NCI-H146 treated with DMSO at 0.1 percent for 48 hours (cell line): ENCODE measurements around the gene CD300LF.

Source experiments
- DNase-seq: peaks from one replicate; lab custom pipeline; 2025; ENCODE audit not compliant: unreplicated experiment; lab: John Stamatoyannopoulos, UW

The CD300LF gene

GRCh38 chr17:74712756-74713155 lies at the start of gene CD300LF:
TSS of gene CD300LF (minus strand) at chr17:74712923. CDS start at chr17:74712866, 57 bp downstream.
- DNase-seq, result no peak

GRCh38 chr17:74761931-74762330 lies 49.2 kb upstream of the CD300LF start:
- no peak for DNase-seq

DNA sequence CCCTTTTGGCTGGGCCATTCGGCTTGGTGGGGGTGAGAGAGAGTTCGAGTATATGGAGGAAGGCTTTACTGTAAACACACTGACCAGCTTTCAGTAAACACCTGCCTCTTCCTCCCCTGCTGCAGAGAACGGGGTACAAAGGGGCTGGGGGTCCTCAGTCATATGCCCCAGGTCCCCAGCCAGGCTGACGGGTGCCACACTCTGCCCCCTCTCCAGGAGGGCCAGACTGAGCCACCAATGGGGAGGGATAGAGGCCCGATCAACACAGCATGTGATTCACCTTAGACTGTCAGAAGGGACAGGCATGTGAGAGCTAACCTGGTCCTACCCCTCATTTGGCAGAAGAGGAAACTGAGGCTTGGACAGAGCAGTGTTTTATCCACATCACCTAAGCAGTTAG lies 48.7 kb upstream of the CD300LF start:
- DNase-seq, result no peak

GRCh38 chr17:74760404-74761105 lies 47.8 kb upstream of the CD300LF start:
- no peak for DNase-seq

DNA sequence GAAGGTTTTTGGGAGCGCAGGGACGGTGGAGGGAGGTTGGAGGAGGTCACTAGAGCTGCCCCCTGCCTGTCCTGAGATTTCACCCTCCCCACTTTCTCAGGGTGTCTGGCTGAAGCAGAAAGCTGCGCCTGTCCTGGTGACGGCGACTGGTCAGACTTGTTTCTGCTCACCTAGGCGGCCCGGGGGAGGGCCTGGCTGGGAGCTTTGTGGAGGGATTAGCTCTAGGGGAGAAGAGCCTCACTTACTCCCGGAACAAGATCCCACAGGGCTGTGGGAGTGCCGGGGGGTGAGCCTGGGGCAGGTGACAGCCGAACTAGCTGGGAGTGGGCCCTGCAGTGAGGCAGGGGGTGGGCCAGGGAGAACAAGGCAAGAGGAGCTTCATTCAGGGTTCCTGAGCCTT lies 47.2 kb upstream of the CD300LF start:
- DNase-seq, result no peak

DNA sequence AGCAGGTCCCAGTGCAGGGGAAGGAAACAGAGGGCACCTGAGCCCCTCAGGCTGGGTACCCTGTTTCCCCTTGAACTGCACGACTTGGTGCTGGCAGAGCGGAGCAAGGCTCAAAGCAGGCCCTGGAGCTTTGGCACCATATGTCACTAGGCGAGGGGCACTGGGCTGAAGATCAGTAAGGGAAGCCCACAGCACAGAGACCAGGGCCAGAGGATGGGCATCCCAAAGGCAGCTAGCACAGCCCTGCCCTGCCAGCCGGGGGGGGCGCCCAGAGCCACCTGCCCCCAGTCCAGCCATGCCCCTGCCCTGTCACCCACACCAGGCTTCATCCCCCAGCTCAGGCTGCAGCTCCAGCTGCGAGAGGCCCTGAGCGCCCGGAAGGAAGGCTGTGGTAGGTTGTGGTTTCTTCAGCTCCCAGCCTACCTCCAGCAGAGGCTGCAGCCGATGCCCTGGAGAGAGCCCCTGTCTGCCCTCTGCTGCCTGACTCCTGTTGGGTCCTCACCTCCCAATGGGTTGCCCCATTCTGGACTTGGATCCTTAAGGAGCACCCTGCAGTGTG lies 46.6 kb upstream of the CD300LF start:
- DNase-seq, result no peak

- DNase-seq, result no peak
These were observed 46.1 kb upstream of the CD300LF start for GRCh38 chr17:74758848-74759168.

- DNase-seq, result no peak
These were observed 45.5 kb upstream of the CD300LF start for GRCh38 chr17:74757931-74758847.

DNA sequence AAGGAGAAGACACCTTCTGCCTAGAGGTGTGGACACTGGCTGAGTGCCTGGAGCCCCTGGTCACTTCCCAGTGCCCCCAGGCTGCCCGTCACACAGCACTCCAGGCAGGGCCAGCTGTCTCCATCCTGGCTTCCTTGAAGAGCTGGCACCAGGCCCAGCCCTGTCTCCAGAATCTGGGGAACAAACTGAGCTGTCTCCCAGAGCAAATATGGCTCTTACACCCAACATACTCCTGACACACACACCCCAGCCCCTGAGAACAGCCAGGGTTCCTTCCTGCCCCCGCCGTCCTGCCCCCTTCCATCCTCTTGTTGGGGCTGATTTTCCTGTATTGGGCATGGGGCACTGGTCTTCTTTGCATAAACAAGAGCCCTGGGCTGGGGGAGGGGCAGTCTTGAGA lies 44.8 kb upstream of the CD300LF start:
- no peak for DNase-seq

GRCh38 chr17:74756891-74757290 lies 44.2 kb upstream of the CD300LF start:
- DNase-seq, result no peak

GRCh38 chr17:74755533-74755932 lies 42.8 kb upstream of the CD300LF start:
- no peak for DNase-seq

GRCh38 chr17:74754832-74755231 lies 42.1 kb upstream of the CD300LF start:
- no peak for DNase-seq

GRCh38 chr17:74752822-74753401 lies 40.2 kb upstream of the CD300LF start:
- no peak for DNase-seq

GRCh38 chr17:74752415-74752814 lies 39.7 kb upstream of the CD300LF start:
- DNase-seq, result no peak

DNA sequence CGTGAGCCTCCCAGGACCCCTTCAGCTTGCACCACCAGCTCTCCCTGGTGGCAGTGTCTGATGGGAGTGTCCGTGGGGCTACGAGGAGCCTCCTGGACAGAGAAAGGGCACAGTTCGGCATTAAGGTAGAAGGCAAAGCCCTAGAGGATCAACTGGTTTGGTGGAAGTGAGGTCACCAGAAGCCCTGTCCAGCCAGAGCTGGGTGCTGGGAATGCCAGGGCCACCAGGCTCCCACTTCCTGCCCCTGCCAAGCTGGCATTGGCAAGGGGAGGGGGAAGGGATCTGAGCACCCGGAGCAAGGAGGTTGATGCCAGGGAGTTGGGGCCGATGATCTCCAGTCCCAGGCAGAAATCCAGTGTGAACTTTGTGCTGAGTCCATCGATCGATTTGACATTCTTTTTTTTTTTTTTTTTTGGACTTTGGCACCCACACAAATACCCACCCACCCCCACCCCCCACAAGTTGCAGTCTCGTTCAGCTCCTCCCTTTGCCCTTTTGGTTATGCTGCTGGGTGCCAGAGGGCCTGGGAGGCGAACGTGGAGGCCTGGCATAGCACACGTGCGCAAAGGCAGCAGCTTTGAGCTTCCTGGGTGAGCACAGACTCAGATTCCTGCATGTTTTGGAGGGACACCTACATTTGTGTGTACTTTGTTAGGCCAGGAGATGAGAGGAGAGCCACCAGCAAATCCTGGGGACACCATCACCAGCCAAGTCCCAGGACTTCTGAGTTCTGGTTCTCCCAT lies 37.8 kb upstream of the CD300LF start:
- no peak for DNase-seq

DNA sequence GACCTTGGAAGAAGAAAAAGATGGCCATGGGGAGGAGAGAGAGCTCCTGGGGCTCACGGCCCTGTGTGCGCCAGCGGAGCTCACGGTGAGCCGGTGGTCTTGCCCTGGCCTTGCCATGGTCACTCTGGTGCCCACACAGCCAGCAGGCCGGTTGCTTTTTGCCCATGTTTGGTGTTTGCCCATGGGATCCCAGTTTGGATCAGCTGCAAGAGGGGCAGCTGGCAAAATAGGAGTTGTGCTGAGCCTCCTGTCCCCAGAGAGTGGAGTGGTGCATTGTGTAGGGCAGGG lies 37.3 kb upstream of the CD300LF start:
- no peak for DNase-seq

GRCh38 chr17:74749279-74750038 lies 36.7 kb upstream of the CD300LF start:
- no peak for DNase-seq

GRCh38 chr17:74748529-74749278 lies 36.0 kb upstream of the CD300LF start, which contains the start of gene NHERF1:
TSS of gene NHERF1 (plus strand) at chr17:74748628. CDS start at chr17:74748847, 219 bp downstream.
- DNase-seq, result peak; percentile 82

DNA sequence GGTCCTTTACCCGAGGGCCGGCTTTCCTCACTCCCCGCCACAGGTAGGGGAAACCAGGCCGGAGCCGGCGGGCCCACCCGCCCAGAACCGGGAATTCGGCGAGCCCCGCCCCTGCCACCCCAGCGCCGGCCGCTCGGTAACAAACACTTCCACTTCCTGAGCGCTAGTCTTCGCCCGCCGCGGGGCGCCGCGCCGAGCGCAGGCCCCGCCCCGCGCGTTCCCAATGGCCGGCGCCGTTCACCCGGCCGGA lies 35.5 kb upstream of the CD300LF start:
- DNase-seq, result no peak

GRCh38 chr17:74746922-74747321 lies 34.2 kb upstream of the CD300LF start:
- no peak for DNase-seq
